ENCODE measurements around the gene CKM.
"Not testable (repeated sequence)": the region's sequence is repeated elsewhere in the genome, so short reads cannot be mapped to it uniquely, and the experiment has no call there.

The CKM gene

DNA sequence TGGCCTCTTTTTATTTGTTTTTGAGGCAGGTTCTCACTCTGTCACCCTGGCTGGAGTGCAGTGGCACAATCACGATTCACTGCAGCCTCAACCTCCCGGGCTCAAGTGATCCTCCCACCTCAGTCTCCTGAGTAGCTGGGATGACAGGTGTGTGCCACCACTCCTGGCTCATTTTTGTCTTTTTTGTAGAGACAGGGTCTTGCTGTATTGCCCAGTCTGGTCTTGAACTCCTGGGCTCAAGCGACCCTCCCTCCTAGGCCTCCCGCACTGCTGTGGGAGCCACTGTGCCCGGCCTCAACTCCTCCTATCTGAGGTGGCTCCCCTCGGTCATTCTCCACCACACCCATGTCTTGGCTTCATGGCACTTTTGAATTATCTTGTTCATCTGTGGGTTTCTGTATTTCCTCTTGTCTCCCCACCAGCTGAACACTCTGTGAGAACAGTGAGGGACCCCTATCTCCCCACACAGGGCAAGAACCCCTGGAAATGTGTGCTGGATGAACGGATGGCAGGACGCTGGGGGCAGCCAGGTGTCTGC is 7.9 kb downstream of the CKM start:
- FAIRE-seq, result no peak

DNA sequence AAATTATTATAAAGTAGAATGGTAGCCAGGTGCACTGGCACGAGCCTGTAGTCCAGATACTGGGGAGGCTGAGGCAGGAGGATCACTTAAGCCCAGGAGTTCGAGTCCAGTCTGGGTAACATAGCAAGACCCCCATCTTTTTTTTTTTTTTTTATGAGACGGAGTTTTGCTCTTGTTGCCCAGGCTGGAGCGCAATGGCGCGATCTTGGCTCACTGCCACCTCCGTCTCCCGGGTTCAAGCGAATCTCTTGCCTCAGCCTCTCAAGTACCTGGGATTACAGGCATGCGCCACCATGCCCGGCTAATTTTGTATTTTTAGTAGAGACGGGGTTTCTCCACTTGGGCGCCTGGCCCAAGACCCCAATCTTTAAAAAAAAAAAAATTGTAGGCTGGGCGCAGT is 10.4 kb downstream of the CKM start:
- FAIRE-seq, result not testable (repeated sequence)

DNA sequence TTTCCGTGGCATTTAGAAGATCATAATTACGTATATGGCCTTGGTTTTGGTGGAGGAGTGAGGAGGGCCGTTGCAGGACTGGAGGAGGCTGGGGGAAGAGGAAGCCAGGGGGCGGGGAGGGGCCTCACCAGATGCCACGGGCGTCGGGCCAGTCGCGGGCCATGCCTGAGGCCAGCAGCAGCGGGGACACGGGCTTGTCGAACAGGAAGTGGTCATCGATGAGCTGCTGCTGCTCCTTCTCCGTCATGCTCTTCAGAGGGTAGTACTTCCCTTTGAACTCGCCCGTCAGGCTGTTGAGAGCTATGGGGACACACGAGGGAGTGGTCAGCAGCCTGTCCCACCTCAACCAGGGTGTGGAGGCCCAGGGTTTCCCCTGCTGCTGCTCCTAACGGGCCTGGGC is 11.1 kb downstream of the CKM start:
- FAIRE-seq, result no peak

DNA sequence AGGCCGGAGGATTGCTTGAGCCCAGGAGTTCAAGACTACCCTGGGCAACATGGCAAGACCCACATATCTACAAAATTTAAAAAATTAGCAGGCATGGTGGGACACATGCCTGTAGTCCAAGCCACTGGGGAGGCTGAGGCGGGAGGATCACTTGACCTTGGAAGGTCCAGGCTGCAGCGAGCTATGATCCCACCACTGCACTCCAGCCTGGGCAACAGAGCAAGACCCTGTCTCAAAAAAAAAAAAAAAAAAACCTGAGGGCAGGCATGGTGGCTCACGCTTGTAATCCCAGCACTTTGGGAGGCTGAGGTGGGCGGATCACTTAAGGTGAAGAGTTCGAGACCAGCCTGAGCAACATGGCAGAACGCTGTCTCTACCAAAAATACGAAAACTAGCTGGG is 13.4 kb downstream of the CKM start:
- FAIRE-seq, result not testable (repeated sequence)

DNA sequence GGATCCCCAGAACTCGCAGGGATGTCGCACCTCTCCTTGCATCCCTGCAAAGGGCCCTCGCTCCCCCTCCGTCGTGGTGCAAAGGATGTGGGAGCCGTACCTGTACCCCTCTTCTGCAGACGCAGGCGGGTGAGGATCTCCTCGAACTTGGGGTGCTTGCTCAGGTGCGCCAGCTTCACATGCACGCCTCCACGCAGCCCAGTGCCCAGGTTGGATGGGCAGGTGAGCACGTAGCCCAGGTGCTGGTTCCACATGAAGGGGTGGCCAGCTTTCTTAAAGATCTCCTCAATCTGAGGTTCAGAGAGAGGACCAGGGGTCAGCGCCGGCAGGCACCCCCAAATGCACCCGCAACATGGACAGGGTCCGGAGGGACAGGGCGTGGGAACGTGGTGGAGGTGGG is 15.3 kb downstream of the CKM start:
- no peak for FAIRE-seq

DNA sequence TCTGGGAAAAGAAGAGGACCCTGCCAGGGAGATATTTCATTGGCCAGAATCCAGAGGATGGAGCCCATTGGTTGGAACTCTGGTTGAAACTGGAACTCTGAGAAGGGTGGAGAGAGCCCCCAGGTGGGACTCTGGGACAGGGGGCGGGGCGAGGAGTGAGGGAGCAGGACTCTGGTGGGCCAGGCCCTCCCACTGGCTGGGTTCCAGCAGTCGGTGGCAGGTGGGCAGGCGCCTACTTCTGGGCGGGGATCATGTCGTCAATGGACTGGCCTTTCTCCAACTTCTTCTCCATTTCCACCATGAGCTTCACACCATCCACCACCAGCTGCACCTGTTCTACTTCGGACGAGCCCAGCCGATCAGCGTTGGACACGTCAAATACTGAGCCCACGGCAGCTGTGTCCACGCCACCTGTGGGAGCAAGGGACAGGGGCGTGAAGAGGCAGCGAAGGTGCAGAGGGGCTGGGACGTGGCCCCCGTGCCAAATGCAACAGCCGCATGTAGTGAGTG is 16.1 kb downstream of the CKM start:
- FAIRE-seq, result no peak

DNA sequence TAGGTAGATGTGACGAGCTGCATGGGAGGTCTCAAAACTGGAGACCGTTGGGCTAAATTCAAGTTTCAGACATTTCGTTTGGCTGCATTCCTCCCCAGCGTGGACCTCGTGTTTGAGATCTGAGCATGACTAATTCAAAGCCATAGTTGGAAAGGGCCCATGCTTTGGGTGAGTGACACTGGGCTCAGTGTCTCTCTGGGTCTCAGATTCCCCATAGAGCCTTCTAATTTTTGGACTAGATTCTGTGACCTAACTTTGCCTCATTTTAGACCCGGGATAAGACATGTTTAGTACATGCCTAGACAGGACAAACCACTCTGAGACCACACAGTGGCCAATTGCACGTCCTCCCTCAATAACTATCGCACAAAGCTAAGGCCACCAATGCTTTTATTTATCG is 16.6 kb downstream of the CKM start:
- FAIRE-seq, result no peak

DNA sequence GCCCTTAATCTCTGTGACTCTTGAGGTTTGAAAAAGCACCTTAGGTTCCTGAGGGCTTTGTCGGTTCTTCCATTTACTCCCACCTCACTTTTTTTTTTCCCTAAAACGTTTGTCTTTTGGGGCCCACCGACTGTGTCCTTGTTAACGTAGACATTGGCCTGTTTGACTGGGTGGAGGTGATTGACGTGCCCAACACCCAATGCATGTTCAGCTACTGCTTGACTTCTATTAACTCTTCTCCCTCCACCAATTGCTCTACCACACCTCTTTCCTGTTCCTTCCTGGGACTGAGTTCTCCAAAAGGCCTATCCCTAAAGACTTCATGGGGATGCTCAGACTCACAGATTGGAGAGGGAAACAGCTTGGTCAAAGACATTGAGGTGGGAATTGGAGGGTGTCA is 17.3 kb downstream of the CKM start:
- FAIRE-seq, result no peak

DNA sequence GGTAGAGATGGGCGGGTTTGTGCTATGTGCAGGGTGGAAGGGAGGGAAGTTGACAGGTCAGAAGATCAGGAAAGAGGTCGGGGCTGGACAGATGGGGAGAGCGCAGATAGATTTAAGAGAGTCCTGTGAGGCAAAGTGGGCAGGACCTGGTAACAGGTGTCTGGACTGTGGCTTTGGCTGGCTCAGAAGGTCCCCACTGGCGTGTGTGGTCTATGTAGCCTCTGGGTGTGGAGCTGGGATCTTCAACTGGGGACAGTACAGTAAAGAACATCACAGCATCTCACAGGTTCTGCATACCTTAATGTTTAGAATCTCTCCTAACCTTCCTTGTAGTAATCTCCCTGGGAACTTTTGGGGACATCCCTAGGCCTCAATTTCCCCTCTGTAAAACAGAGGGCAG is 17.7 kb downstream of the CKM start:
- FAIRE-seq, result no peak

DNA sequence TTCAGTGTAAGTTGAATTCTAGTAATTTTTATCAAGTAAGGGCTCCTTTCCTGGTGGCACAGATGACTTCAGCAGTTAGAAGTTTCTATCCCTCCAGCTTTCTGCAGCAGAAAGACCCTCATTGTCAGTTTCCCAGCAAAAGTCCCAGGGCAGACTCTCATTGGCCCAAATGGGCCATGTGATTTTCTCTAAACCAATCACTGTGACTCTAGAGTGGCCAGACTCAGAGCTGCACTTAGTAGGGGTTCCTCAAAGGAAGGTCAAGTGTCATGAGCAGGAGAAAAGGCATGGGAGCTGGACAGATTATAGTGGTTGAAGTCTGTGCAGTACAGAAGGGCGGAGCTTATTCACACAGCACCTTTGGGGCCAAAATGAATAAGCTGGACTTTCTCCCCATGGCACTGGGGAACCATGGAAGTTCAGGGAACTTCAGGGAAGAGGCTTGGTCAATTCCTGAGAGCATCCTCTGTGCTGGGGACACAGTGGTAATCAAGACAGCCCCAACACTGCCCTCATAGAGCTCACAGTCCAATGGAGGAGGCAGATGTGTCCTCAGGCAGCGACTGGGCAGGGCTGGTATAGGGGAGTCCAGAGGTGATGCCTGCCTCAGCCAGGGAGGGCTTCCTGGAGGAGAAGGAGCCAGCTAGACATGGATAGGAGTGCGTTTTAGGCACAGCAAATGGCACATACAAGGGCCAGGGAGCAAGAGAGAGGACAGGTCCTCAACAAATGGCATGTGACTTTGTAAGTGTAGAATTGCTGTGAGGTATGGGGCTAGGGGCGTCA is 18.3 kb downstream of the CKM start:
- FAIRE-seq, result no peak

DNA sequence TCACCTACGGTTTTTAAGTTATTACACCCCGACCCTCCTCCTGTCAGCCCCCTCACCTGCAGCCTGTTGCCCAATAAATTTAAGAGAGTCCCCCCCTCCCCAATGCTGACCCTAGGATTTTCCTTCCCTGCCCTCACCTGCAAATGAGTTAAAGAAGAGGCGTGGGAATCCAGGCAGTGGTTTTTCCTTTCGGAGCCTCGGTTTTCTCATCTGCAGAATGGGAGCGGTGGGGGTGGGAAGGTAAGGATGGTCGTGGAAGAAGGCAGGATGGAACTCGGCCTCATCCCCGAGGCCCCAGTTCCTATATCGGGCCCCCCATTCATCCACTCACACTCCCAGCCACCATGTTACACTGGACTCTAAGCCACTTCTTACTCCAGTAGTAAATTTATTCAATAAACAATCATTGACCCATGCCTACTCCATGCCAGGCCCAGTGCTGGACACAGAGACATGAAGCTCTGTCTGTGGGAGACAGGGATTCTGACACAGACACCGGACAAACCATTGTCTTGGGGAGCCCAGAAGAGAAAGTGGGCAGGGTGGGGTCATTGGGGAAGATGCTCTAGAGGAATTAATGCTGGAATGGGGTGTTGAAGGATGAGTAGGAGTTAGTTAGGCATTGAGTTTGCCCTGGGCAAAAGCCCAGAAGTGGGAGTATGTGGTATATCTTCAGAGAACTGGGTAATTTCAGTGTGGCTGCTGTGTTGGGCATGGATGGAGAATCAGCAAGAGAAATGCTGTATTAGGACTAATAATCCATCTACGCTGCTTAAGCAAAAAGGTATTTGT is 19.2 kb downstream of the CKM start:
- no peak for FAIRE-seq

DNA sequence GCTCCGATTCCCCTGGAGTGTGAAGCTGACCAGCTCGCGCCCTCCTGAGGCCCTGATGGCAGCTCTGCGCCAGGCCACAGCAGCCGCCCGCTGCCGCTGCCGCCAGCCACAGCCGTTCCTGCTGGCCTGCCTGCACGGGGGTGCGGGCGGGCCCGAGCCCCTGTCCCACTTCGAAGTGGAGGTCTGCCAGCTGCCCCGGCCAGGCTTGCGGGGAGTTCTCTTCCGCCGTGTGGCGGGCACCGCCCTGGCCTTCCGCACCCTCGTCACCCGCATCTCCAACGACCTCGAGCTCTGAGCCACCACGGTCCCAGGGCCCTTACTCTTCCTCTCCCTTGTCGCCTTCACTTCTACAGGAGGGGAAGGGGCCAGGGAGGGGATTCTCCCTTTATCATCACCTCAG is 20.3 kb downstream of the CKM start:
- no peak for FAIRE-seq

DNA sequence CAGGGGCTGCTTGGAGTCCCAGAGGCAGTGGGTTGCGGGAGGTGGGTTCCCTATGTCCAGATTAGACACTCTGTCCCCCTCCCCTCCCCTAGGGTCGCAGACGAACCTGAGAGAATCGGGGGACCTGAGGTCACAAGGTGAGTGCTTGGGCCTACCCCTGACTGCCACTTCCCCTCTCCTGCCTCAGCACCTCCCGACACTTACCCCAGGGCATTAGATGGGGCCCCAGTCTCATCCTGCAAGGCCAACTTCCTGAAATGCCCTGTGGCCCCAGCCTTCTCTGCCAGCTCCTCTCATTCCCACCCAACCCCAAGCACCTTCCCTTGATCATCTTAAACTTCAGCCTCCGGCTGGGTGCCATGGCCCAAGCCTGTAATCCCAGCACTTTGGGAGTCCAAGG is 23.0 kb downstream of the CKM start:
- FAIRE-seq, result no peak

DNA sequence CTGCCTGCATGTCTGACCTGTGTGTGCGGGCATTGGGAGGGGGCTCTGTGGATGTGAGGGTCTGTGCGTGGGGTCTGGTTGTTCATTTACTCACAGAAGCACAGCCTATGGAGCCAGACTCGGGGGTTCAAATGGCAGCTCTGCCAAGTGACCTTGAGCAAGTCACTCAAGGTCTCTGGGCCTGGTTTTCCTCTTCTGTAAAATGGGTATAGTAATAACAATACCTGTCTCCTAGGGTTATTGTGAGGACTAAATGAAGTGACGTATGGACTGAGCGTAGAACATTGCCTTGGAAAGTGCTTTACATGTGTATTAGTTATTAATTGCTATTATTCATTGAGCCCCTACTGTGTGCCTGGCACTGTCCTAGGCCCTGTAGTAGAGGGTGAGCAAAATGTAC is 24.4 kb downstream of the CKM start:
- FAIRE-seq, result no peak

DNA sequence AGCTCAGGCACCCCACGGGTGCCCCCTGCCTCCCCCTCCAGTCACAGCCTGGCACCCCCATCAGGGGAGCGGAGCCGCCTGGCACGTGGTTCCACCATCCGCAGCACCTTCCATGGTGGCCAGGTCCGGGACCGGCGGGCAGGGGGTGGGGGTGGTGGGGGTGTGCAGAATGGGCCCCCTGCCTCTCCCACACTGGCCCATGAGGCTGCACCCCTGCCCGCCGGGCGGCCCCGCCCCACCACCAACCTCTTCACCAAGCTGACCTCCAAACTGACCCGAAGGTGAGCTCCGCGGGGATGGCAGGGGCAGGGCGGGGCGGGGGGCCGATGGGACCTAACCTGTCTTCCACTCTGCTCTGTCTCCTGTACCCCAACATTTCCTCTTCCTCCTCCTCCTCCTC is 25.0 kb downstream of the CKM start:
- no peak for FAIRE-seq

DNA sequence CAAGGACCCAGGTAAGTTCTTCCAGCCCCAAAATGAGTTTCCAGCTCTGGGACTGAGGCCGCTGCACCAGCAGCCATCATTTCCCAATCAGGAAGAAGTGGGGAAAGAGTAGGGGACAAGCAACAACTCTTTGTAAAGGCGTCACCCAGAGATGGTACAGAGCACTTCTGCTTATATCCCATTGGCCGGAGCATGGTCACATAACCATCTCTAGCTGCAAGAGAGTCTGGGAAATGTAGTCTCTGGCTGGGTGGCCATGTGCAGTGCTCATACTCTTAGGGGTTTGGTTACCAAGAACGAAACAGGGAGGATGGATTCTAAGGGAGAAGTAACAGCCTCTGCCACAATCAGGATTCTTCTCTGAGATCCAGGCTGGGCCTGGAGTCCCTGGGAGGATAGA is 26.3 kb downstream of the CKM start:
- FAIRE-seq, result no peak

DNA sequence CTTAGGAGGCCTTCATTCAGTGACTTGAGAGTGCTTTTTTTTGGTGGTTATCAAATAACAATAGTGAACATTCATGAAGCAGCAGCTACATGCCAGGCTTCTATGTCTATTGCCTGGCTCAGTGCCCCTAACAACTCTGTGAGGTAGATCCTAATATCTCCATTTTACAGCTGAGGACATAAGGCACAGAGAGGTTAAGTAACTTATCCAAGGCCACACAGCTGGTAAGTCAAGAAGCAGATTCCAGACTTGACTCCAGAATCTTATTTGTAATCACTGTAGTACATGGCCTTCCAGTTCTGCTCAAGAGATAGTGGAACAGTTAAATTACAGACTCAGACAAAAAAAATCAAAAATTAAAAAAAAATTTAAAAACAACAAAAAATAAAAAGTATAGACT is 26.8 kb downstream of the CKM start:
- no peak for FAIRE-seq

DNA sequence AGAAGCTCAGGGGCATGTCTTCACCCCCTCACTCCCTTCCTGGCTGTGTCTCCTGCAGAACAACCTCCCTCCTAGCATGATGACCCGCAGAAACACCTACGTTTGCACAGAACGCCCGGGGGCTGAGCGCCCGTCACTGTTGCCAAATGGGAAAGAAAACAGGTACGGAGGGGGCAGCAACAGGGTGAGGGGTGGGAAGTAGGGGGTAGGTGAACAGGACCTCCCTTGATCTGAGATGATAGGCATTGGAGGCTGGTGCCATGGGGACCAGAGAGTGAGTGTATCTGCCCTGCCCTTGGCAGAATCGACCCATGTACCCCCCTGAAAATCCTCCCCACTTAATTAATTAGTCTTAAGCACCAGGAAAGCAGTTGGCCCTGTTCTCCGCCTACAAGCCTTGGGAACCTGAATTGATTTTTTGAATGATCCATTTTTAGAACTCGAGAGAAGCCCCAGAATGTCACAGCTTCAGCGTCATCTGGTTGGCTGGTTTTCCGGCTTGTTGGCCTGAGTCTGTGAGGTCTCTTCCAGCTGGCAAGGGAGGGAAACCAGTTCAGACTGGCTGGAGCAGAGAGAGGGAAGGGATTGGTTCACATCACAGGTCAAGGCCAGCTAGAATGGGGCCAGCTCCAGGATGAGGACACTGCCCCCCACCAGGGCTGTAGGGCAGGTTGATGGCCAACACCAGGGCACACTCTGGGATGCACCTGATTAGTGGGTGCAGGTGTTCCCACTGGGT is 28.2 kb downstream of the CKM start:
- FAIRE-seq, result no peak

DNA sequence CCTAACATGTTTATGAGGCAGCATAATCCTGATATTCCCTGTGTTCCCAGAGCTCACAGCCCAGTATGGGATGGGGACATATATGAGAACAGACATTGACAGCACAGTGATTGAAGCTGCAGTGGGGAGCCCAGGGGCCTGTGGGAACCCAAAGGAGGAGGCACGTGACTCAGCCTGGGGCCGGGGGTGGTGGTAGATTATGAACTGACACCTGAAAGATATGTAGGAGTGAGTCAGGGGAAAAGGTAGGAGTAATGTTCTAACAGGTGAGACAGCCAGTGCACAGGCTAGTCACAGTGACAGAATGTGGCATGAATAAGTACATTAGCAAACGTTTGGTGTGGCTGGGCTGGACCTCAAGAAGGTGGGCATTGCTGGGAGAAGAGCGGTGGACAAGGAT is 29.0 kb downstream of the CKM start:
- no peak for FAIRE-seq

DNA sequence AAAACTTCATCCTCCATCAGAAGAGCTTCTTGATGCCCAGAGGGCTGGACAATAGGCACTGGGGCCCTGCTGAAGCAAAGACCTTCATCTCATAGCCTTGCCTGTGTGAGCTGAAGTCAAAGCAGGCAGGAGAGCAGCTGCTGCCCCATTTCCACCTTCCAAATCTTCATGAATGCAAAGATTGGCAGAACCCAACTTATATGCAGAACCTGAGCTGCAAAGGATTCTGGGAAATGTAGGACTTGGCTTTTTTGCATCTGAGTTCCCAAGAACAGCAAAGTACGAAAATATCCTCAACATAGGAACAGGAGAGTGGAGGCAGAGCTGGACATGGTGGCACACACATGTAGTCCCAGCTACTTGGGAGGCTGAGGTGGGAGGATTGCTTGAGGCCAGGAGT is 30.8 kb downstream of the CKM start:
- FAIRE-seq, result no peak

DNA sequence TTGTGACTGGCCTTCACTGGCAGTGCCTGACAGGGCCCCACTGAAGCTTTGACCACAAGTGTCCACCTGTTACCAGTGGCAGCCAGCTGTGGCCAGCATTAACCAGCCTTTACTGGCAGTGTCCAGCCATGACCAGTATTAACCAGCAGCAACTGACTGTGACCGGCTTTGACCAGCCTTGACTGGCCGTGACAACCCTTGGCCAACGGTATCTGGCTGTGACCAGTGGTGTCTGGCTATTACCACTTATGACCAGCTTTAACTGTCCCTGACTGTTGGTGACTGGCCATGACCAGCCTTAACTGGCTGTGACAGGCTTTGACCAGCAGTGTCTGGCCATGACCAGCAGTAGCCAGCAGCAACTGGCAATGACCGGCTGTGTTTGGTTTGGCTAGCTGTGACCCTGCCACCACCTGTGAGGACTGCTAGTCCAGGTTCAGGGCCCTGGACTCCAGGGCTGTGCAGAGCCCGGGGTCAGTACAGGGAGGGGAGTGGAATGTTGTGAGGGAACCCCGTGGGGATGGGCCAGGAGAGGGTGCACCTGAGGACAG is 32.2 kb downstream of the CKM start:
- no peak for FAIRE-seq

DNA sequence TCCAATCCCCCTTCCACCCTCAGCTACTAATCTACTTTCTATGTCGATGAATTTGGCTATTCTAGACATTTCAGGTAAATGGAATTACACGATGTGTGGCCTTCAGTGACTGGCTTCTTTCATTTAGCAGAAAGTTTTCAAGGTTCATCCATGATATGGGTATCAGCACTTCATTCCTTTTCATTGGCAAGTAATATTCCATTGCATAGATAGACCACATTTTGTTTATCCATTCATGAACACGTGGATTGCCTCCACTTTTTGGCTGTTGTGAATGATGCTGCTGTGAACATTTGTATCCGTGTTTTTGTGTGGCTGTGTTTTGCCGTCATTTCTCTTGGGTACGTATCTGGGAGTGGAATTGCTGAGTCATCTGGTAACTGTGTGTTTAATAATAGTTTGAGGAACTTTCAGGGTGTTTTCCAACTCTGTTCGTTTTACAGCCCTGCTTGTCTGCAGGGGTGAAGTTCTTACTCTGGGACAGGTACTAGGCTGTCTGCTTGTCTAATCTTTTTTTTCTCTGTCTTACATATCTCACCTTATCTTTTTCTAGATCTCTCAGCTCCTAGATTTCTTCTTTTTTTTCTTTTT is 39.1 kb downstream of the CKM start:
- no peak for FAIRE-seq

All from endometrium (tissue), 2 donors.